ENCODE measurements around the gene PCA3. TPM values are rescaled to one million over a fixed set of nuclear protein-coding genes. Genes with fewer than 3 reads are reported as not detected.

PCA3 gene
- total RNA-seq (ENCODE audit: low replicate concordance): 0.33 TPM in 1 of 2 replicates, not detected in the other
- long read RNA-seq: 0 reads

- Mint-ChIP-seq H3K9me3 (no peaks in the 10 kb centered on the region), H3K4me3 (no peak within 1 kb of the TSS), H3K36me3 (no peaks in the 10 kb centered on the region), H3K27me3 (peaks cover 28% of the 10 kb centered on the region), H3K4me1 (ENCODE audit: unreplicated experiment) (no peaks in the 10 kb centered on the region), H3K27ac (no peak within 1 kb of the TSS)
- TF ChIP-seq, protein P1, sequence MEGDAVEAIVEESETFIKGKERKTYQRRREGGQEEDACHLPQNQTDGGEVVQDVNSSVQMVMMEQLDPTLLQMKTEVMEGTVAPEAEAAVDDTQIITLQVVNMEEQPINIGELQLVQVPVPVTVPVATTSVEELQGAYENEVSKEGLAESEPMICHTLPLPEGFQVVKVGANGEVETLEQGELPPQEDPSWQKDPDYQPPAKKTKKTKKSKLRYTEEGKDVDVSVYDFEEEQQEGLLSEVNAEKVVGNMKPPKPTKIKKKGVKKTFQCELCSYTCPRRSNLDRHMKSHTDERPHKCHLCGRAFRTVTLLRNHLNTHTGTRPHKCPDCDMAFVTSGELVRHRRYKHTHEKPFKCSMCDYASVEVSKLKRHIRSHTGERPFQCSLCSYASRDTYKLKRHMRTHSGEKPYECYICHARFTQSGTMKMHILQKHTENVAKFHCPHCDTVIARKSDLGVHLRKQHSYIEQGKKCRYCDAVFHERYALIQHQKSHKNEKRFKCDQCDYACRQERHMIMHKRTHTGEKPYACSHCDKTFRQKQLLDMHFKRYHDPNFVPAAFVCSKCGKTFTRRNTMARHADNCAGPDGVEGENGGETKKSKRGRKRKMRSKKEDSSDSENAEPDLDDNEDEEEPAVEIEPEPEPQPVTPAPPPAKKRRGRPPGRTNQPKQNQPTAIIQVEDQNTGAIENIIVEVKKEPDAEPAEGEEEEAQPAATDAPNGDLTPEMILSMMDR (conservative IDR thresholded peaks at IDR 0.05): no peak
- no peak for DNase-seq (ENCODE audit: extremely low spot score, unreplicated experiment)
Measured at GRCh38 chr9:76764138-76764537, at the start of gene PCA3. PCA3 (plus strand) TSS chr9:76764438.

GRCh38 chr9:76716085-76716672 lies 48.1 kb upstream of the PCA3 start:
- Mint-ChIP-seq H3K9me3 (no peaks in the 10 kb centered on the region), H3K4me1 (ENCODE audit: unreplicated experiment) (peaks cover 15% of the 10 kb centered on the region), H3K36me3 (no peaks in the 10 kb centered on the region), H3K27me3 (peaks cover 25% of the 10 kb centered on the region), H3K27ac (no peak overlapping the region), H3K4me3 (no peak overlapping the region)
- TF ChIP-seq, protein P1 (conservative IDR thresholded peaks at IDR 0.05): no peak
- DNase-seq (ENCODE audit: extremely low spot score, unreplicated experiment): no peak

DNA sequence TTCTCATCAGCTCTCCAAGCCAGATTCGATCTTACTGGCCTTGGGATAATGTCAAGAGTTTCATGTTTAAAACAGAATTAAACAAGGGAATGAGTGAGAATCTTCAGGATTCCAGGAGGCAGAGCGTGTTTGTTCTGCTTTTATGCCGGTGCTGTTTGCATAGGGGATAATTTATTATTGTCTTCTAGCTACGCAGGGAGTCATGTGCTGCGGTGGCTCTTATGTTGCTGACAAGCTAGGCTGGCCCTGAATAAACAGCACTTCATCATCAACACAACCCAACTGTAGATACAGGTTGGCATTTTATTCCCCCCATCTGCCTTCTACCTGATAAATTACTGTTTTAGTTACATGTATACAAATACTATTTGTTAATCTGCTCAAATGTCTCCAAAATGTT lies 47.1 kb upstream of the PCA3 start:
- Mint-ChIP-seq H3K9me3 (no peaks in the 10 kb centered on the region), H3K27me3 (peaks cover 22% of the 10 kb centered on the region), H3K4me1 (ENCODE audit: unreplicated experiment) (peaks cover 15% of the 10 kb centered on the region), H3K4me3 (no peak overlapping the region), H3K36me3 (no peaks in the 10 kb centered on the region), H3K27ac (no peak overlapping the region)
- no peak for DNase-seq (ENCODE audit: extremely low spot score, unreplicated experiment)
- TF ChIP-seq, protein P1 (conservative IDR thresholded peaks at IDR 0.05): no peak

DNA sequence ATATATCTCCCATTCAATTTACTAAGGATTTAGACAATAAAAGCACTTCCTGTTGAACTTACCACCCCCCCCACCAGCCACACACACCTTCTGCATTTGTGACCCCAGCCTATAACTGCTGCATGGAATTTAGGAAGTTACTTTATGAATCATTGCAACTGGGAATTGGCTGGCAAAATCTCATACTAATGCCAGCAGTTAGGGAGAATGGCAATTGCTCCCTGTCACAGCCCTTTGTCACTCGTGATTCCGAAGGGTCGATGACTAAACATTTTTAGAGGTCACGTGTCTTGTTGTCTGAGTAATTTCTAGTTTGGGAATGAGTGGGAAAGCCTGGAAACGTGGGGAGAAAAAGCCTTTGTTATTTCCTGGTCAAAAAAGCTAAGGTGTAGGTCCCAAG lies 46.6 kb upstream of the PCA3 start:
- Mint-ChIP-seq H3K27me3 (peaks cover 22% of the 10 kb centered on the region), H3K27ac (no peak overlapping the region), H3K4me3 (no peak overlapping the region), H3K9me3 (no peaks in the 10 kb centered on the region), H3K36me3 (no peaks in the 10 kb centered on the region), H3K4me1 (ENCODE audit: unreplicated experiment) (peaks cover 15% of the 10 kb centered on the region)
- no peak for DNase-seq (ENCODE audit: extremely low spot score, unreplicated experiment)
- TF ChIP-seq, protein P1 (conservative IDR thresholded peaks at IDR 0.05): no peak

DNA sequence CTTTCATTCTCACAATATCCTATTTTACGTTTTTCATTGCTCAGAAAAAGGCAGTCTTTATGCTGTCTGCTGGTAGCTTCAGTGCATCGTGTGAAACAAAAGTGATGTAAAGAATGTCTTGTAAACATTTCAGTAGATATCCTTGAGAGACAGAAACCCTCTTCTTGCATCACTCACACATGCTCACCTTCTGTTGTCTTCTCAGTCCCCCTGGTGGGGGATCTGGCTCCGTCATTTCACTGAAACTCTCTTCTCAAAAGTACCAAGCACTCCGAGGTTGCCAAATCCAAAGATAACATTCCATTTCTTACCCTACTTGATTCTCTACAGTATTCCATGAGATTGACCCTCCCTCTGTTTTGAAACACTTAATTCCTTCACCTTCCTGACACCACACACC lies 46.1 kb upstream of the PCA3 start:
- no peak for DNase-seq (ENCODE audit: extremely low spot score, unreplicated experiment)
- no peak overlapping the region for H3K27ac Mint-ChIP-seq
- TF ChIP-seq, protein P1 (conservative IDR thresholded peaks at IDR 0.05): peak; percentile 49
- H3K9me3 Mint-ChIP-seq: no peaks in the 10 kb centered on the region
- H3K4me1 Mint-ChIP-seq (ENCODE audit: unreplicated experiment): peaks cover 15% of the 10 kb centered on the region
- no peak overlapping the region for H3K4me3 Mint-ChIP-seq
- H3K36me3 Mint-ChIP-seq: no peaks in the 10 kb centered on the region
- peaks cover 25% of the 10 kb centered on the region for H3K27me3 Mint-ChIP-seq

Data from type B pancreatic cell (in vitro differentiated cells).